ENCODE data around the gene TCOF1. TPM values are rescaled to one million over a fixed set of nuclear protein-coding genes. Genes with fewer than 3 reads are reported as not detected.
A peak's percentile ranks its signal among the peaks of the same experiment; 100 is the strongest.

The TCOF1 gene
- total and polyA plus RNA-seq, 2 donors (not counting 3 experiments of a cell fraction or from before 2014, with no cell fraction given), result 11.2 to 52.0 TPM

DNA sequence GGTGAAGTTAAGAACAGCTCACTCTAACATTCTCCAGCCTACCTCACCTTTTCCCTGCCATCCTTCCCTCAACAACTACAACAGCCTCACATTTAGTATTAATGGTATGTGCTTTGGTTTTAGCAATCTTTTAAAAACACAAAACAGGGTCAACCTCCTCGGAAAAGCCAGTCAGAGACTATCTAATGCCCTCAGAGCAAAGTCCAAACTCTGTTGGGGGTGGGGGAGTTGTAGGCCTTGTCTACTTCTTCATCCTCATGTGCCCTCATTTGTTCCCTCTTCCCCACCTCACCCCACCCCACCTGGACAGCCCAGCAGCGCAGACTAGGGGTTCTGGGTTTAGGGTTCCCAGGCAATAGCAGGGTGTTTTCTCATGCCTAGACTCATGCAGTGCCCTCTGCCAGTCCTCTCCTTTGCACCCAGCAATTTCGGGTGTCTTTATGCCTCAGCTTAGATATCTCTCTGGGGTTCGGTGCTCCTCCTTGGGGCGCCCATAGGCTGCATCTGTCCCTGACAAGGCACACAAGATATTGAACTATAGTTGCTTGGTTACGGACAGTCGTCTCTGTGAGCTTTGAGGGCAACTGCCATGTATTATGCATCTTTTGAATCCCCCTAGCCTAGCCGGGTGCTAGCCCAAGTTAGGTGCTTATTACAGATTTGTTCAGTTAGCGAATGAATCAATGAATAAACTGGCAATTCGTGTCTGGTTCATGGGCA lies 762 bp upstream of the TCOF1 start:
- H3K27me3 ChIP-seq (ENCODE audit: control insufficient read depth in 2 of 2, insufficient read depth in 2 of 2, low read length in 2 of 2), result no peaks in the 10 kb centered on the region
- POLR2A ChIA-PET, result no interaction called here
- intact Hi-C loops (cut with micrococcal nuclease), result loop anchor here (2.0 kb wide), 1 partner anchor 80 kb away; no protein-coding TSS in a partner anchor
- dilution Hi-C loops (cut with MboI; ENCODE audit: extremely low pct_ligation_motif_present, low sequenced_read_pairs), result no loop called here
- H3K4me3 ChIP-seq (replicated peaks in 1 of 3; ENCODE audit: insufficient read depth in 1 of 3, low read depth in 1 of 3, low read length in 3 of 3), result peak overlapping the region; percentile 2 to 89 (median 64)
- FAIRE-seq, result no peak
- no peak for DNase-seq (ENCODE audit: low read depth, low spot score)
- no peak for TF ChIP-seq EZH2 (IDR thresholded peaks at IDR 0.05; ENCODE audit: borderline replicate concordance, low read depth, low read length, severe bottlenecking)
- peaks cover 31% of the 10 kb centered on the region for H3K79me2 ChIP-seq (ENCODE audit: control insufficient read depth, insufficient read depth, low read length)
- BruUV-seq (replicated peaks), result no TSS peak
- no peak overlapping the region for H3K27ac ChIP-seq (ENCODE audit: insufficient read depth, low read depth, low read length)
- peak overlapping the region; percentile 79 for H3K4me2 ChIP-seq (ENCODE audit: insufficient read depth, low read length)
- peak overlapping the region; percentile 8 for H3K9ac ChIP-seq (replicated peaks; ENCODE audit: extremely low read depth, insufficient read depth, low read length)
- H2AFZ ChIP-seq (ENCODE audit: low read depth, low read length), result peak overlapping the region; percentile 97
- H3K4me1 ChIP-seq (ENCODE audit: control insufficient read depth, extremely low read depth, insufficient read depth, low read length), result peaks cover 3% of the 10 kb centered on the region
- no peaks in the 10 kb centered on the region for H4K20me1 ChIP-seq (replicated peaks; ENCODE audit: control insufficient read depth, extremely low read depth, insufficient read depth, low read length)
- H3K36me3 ChIP-seq (ENCODE audit: control insufficient read depth in 2 of 2, extremely low read depth in 1 of 2, insufficient read depth in 2 of 2, low read length in 2 of 2), result peaks cover 0 to 8% of the 10 kb centered on the region in 2 experiments
- CTCF ChIA-PET, result interaction anchor here (0.6 kb wide), 1 partner anchor 101 kb away, joined by 3 read pairs; no protein-coding TSS in a partner anchor
- no peaks in the 10 kb centered on the region for H3K9me3 ChIP-seq (replicated peaks; ENCODE audit: control insufficient read depth, insufficient read depth, low read length)
- H3K9me1 ChIP-seq (replicated peaks; ENCODE audit: control insufficient read depth, extremely low read depth, insufficient read depth, low read length), result no peaks in the 10 kb centered on the region

DNA sequence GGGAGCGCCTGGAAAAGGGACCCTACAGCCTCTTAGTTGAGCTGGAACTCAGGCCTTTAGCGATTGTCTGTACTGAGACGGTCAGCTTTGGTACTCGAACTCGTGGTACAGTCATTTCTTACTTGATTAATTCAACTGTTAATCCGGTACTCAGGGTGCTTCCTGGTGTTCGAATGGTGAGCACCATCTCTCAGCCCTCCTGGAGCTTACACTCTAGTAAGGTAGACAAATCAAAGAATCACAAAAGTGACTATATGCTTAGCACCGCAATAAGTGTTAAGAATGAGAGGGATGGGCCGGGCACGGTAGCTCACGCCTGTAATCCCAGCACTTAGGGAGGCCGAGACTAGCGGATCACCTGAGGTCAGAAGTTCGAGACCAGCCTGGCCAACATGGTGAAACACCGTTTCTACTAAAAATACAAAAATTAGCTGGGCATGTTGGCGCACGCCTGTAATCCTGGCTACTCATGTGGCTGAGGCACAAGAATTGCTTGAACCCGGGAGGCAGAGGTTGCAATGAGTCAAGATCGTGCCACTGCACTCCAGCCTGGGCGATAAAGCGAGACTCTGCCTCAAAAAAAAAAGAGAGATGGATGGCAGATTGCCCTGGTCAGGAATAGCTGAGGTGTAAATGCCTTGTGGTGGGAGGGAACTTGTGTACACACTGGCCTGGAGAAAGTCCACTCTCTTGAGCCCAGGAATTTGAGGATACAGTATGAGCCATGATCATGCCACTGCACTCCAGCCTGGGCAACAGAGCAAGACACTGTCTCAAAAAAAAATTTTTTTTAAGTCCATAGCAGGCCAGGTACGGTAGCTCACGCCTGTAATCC lies 981 bp downstream of the TCOF1 start:
- intact Hi-C loops (cut with micrococcal nuclease) (loop anchor here (2.0 kb wide), 1 partner anchor 42 kb away; no protein-coding TSS in a partner anchor), dilution Hi-C loops (cut with MboI; ENCODE audit: extremely low pct_ligation_motif_present, low sequenced_read_pairs) (no loop called here)
- ChIA-PET CTCF (interaction anchor here (1.0 kb wide), 1 partner anchor 19 kb away, joined by 3 read pairs; no protein-coding TSS in a partner anchor), POLR2A (no interaction called here)
- no peaks in the 10 kb centered on the region for H4K20me1 ChIP-seq (replicated peaks; ENCODE audit: control insufficient read depth, extremely low read depth, insufficient read depth, low read length)
- H3K27me3 ChIP-seq (ENCODE audit: control insufficient read depth in 2 of 2, insufficient read depth in 2 of 2, low read length in 2 of 2), result no peaks in the 10 kb centered on the region
- peak; percentile 24 for FAIRE-seq
- H3K4me1 ChIP-seq (ENCODE audit: control insufficient read depth, extremely low read depth, insufficient read depth, low read length), result peaks cover 3% of the 10 kb centered on the region
- peak; percentile 28 for DNase-seq (ENCODE audit: low read depth, low spot score)
- no peak for TF ChIP-seq POLR2AphosphoS5 (IDR thresholded peaks at IDR 0.05; ENCODE audit: insufficient read depth, low read depth, low read length)
- no peak for TF ChIP-seq JUN (IDR thresholded peaks at IDR 0.05; ENCODE audit: borderline replicate concordance, insufficient read depth, insufficient read length, low read depth)
- TF ChIP-seq, protein P1, sequence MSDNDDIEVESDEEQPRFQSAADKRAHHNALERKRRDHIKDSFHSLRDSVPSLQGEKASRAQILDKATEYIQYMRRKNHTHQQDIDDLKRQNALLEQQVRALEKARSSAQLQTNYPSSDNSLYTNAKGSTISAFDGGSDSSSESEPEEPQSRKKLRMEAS (IDR thresholded peaks at IDR 0.05; ENCODE audit: insufficient read depth, insufficient read length), result no peak
- no peak for TF ChIP-seq FOS (IDR thresholded peaks at IDR 0.05; ENCODE audit: borderline replicate concordance, insufficient read depth, low read length)
- TF ChIP-seq, protein P2, sequence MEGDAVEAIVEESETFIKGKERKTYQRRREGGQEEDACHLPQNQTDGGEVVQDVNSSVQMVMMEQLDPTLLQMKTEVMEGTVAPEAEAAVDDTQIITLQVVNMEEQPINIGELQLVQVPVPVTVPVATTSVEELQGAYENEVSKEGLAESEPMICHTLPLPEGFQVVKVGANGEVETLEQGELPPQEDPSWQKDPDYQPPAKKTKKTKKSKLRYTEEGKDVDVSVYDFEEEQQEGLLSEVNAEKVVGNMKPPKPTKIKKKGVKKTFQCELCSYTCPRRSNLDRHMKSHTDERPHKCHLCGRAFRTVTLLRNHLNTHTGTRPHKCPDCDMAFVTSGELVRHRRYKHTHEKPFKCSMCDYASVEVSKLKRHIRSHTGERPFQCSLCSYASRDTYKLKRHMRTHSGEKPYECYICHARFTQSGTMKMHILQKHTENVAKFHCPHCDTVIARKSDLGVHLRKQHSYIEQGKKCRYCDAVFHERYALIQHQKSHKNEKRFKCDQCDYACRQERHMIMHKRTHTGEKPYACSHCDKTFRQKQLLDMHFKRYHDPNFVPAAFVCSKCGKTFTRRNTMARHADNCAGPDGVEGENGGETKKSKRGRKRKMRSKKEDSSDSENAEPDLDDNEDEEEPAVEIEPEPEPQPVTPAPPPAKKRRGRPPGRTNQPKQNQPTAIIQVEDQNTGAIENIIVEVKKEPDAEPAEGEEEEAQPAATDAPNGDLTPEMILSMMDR (IDR thresholded peaks at IDR 0.05; ENCODE audit: extremely low read depth in 1 of 2, insufficient read depth in 1 of 2, low read depth in 1 of 2, low read length in 2 of 2), result no peak
- peak overlapping the region; percentile 90 for H2AFZ ChIP-seq (ENCODE audit: low read depth, low read length)
- H3K79me2 ChIP-seq (ENCODE audit: control insufficient read depth, insufficient read depth, low read length), result peaks cover 31% of the 10 kb centered on the region
- H3K9ac ChIP-seq (replicated peaks; ENCODE audit: extremely low read depth, insufficient read depth, low read length), result peak overlapping the region; percentile 64
- H3K36me3 ChIP-seq (ENCODE audit: control insufficient read depth in 2 of 2, extremely low read depth in 1 of 2, insufficient read depth in 2 of 2, low read length in 2 of 2), result peaks cover 0 to 17% of the 10 kb centered on the region in 2 experiments
- BruUV-seq (replicated peaks), result TSS peak; percentile 48
- peak overlapping the region; percentile 13 for H3K27ac ChIP-seq (ENCODE audit: insufficient read depth, low read depth, low read length)
- H3K4me3 ChIP-seq (replicated peaks in 1 of 3; ENCODE audit: insufficient read depth in 1 of 3, low read depth in 1 of 3, low read length in 3 of 3), result peak overlapping the region; percentile 57 to 89 (median 62)
- H3K4me2 ChIP-seq (ENCODE audit: insufficient read depth, low read length), result peak overlapping the region; percentile 52
- no peaks in the 10 kb centered on the region for H3K9me1 ChIP-seq (replicated peaks; ENCODE audit: control insufficient read depth, extremely low read depth, insufficient read depth, low read length)
- no peaks in the 10 kb centered on the region for H3K9me3 ChIP-seq (replicated peaks; ENCODE audit: control insufficient read depth, insufficient read depth, low read length)

Data from endothelial cell of umbilical vein (primary cell).